Activated effector memory CD4-positive, alpha-beta T cell treated with anti-CD3 and anti-CD28 coated beads, Interleukin-2, amount 50 U/mL, for 16 hours (primary cell): ENCODE measurements around the gene TTN.

Source experiments
- DNase-seq: peaks from one replicate; pipeline ENCODE4 v3.0.0-alpha.2; 2020

Gene TTN

GRCh38 chr2:178641498-178641897 is 165.7 kb downstream of the TTN start:
- no peak for DNase-seq

GRCh38 chr2:178635897-178636296 is 171.3 kb downstream of the TTN start:
- no peak for DNase-seq

GRCh38 chr2:178632729-178633128 is 174.5 kb downstream of the TTN start:
- DNase-seq: no peak

- DNase-seq: no peak
Measured at GRCh38 chr2:178630581-178630980, 176.6 kb downstream of the TTN start.

GRCh38 chr2:178629463-178629862 is 177.8 kb downstream of the TTN start:
- DNase-seq: no peak

- no peak for DNase-seq
Measured at GRCh38 chr2:178628605-178629004, 178.6 kb downstream of the TTN start.

GRCh38 chr2:178627401-178627800 is 179.8 kb downstream of the TTN start:
- no peak for DNase-seq

- no peak for DNase-seq
Measured at GRCh38 chr2:178615969-178616368, 191.3 kb downstream of the TTN start.

GRCh38 chr2:178602901-178603300 is 204.3 kb downstream of the TTN start:
- DNase-seq: no peak

- no peak for DNase-seq
Measured at GRCh38 chr2:178592655-178593054, 214.6 kb downstream of the TTN start.

- no peak for DNase-seq
Measured at GRCh38 chr2:178589335-178589734, 217.9 kb downstream of the TTN start.

GRCh38 chr2:178584666-178585065 is 222.6 kb downstream of the TTN start:
- DNase-seq: no peak

- no peak for DNase-seq
Measured at GRCh38 chr2:178579006-178579405, 228.2 kb downstream of the TTN start.

GRCh38 chr2:178574789-178575188 is 232.4 kb downstream of the TTN start:
- no peak for DNase-seq

- no peak for DNase-seq
Measured at GRCh38 chr2:178568227-178568626, 239.0 kb downstream of the TTN start.

- DNase-seq: no peak
Measured at GRCh38 chr2:178553047-178553446, 254.2 kb downstream of the TTN start.

- DNase-seq: no peak
Measured at GRCh38 chr2:178550352-178550751, 256.9 kb downstream of the TTN start.

- no peak for DNase-seq
Measured at GRCh38 chr2:178542569-178542968, 264.7 kb downstream of the TTN start.

GRCh38 chr2:178542161-178542560 is 265.1 kb downstream of the TTN start:
- no peak for DNase-seq

GRCh38 chr2:178536037-178536436 is 271.2 kb downstream of the TTN start:
- no peak for DNase-seq

GRCh38 chr2:178531168-178531567 is 276.1 kb downstream of the TTN start:
- DNase-seq: no peak

- no peak for DNase-seq
Measured at GRCh38 chr2:178530625-178531142, 276.5 kb downstream of the TTN start.

- no peak for DNase-seq
Measured at GRCh38 chr2:178530131-178530530, 277.1 kb downstream of the TTN start.

GRCh38 chr2:178529194-178529593 is 278.0 kb downstream of the TTN start:
- DNase-seq: no peak

- DNase-seq: no peak
Measured at GRCh38 chr2:178528647-178529046, 278.6 kb downstream of the TTN start.

GRCh38 chr2:178527592-178527991 is 279.6 kb downstream of the TTN start:
- DNase-seq: no peak
